HCT116 (cell line): Measurements from ENCODE around the gene FILIP1. TPM values are rescaled to one million over a fixed set of nuclear protein-coding genes. Genes with fewer than 3 reads are reported as not detected.

ENCODE experiments used
- ATAC-seq: fragments of 200-7000 bp; cut with Tn5 transposase; 2 replicates; pipeline ENCODE4 v1.9.1; 2020; ENCODE audit warnings: mild to moderate bottlenecking, moderate library complexity
- BruUV-seq: library from RNA; stranded (reverse); fragments of 400-500 nt; replicated peaks from 2 replicates; lab custom pipeline; 2021; lab: Mats Ljungman, UMichigan
- CTCF ChIA-PET: fragments of 300-600 bp; sonication (Branson Sonifier 250); formaldehyde crosslinking; loops from one replicate; lab custom pipeline; 2021; ENCODE audit warnings: antibody characterized with exemption; lab: Charles Lee
- POLR2A ChIA-PET: fragments of 300-600, 350-600 bp; sonication (Branson Sonifier 250); formaldehyde crosslinking; loops from one replicate; lab custom pipeline; 2021; ENCODE audit warnings: antibody characterized with exemption; lab: Charles Lee
- RAD21 ChIA-PET, 2 experiments: fragments of 300-600 bp; sonication (Branson Sonifier 250); formaldehyde crosslinking; loops; one replicate each; lab custom pipeline; 2023; ENCODE audit warnings: low total read pairs in 2 of 2; ENCODE audit not compliant: uncharacterized antibody in 2 of 2, unreplicated experiment in 2 of 2, low non-redundant PET in 1 of 2; lab: Charles Lee
- DNase-seq: peaks from one replicate; pipeline ENCODE4 v3.0.0-alpha.2; 2010; ENCODE audit warnings: low read depth, low spot score
- H2AFZ ChIP-seq: fragments of 200-600 bp; shearing (Covaris generic), sonication (generic); 2 replicates; pipeline ENCODE4 v1.6.1; 2017; ENCODE audit warnings: low read depth, mixed run types, mixed read lengths, antibody characterized with exemption, low read length; ENCODE audit not compliant: poor library complexity, severe bottlenecking
- H3K27ac ChIP-seq: 2 replicates; pipeline ENCODE4 v1.5.1; 2012; ENCODE audit warnings: low read depth, low read length
- H3K27me3 ChIP-seq: fragments of 200-600 bp; sonication (generic); 2 replicates; pipeline ENCODE4 v1.6.1; 2016; ENCODE audit warnings: mixed run types, low read length, mixed read lengths; ENCODE audit not compliant: insufficient read depth
- H3K36me3 ChIP-seq, 2 experiments: fragments of 200-500 bp in 1 of 2; fragments of 200-600 bp in 1 of 2; sonication (Bioruptor generic) in 1 of 2; sonication (generic) in 1 of 2; 2 replicates each; pipeline versions ENCODE4 v1.5.1 to v1.6.1; 2014 to 2016; ENCODE audit warnings: low read length in 2 of 2, inconsistent platforms in 1 of 2, mixed read lengths in 1 of 2, mixed run types in 1 of 2; ENCODE audit not compliant: insufficient read depth in 2 of 2, control insufficient read depth in 1 of 2
- H3K4me1 ChIP-seq, 2 experiments: fragments of 200-600 bp in 1 of 2; sonication (generic) in 1 of 2; 2 replicates each; pipeline versions ENCODE4 v1.5.1 to v1.6.1; 2012 to 2017; ENCODE audit warnings: low read length in 2 of 2, inconsistent platforms in 1 of 2, mild to moderate bottlenecking in 1 of 2, mixed read lengths in 1 of 2, mixed run types in 1 of 2, moderate library complexity in 1 of 2; ENCODE audit not compliant: insufficient read depth in 2 of 2, control insufficient read depth in 1 of 2
- H3K4me2 ChIP-seq: fragments of 200-600 bp; sonication (generic); 2 replicates; pipeline ENCODE4 v1.6.1; 2017; ENCODE audit warnings: mixed run types, low read length, mixed read lengths
- H3K4me3 ChIP-seq, 2 experiments: fragments of 200-600 bp in 1 of 2; sonication (generic) in 1 of 2; replicated peaks in 1 of 2; 2 replicates each; pipeline ENCODE4 v1.5.1; 2011 to 2016; ENCODE audit warnings: low read length in 2 of 2, control low read depth in 1 of 2, low read depth in 1 of 2, mild to moderate bottlenecking in 1 of 2, mixed read lengths in 1 of 2, mixed run types in 1 of 2
- H3K79me2 ChIP-seq: fragments of 200-600 bp; sonication (generic); 2 replicates; pipeline ENCODE4 v1.6.1; 2017; ENCODE audit warnings: mild to moderate bottlenecking, mixed run types, low read length, moderate library complexity, mixed read lengths; ENCODE audit not compliant: insufficient read depth
- H3K9ac ChIP-seq: fragments of 200-600 bp; sonication (generic); 2 replicates; pipeline ENCODE4 v1.6.1; 2016; ENCODE audit warnings: low read length, mixed read lengths
- H3K9me2 ChIP-seq: fragments of 200-600 bp; sonication (generic), shearing (Covaris generic); 2 replicates; pipeline ENCODE4 v1.6.1; 2017; ENCODE audit warnings: mixed run types, mild to moderate bottlenecking, moderate library complexity; ENCODE audit not compliant: insufficient read depth
- H3K9me3 ChIP-seq, 2 experiments: fragments of 200-500 bp in 1 of 2; fragments of 200-600 bp in 1 of 2; sonication (Bioruptor generic) in 1 of 2; sonication (generic) in 1 of 2; 2 replicates each; pipeline ENCODE4 v1.6.1; 2014 to 2017; ENCODE audit warnings: low read length in 2 of 2, mixed read lengths in 2 of 2, inconsistent platforms in 1 of 2, low read depth in 1 of 2, mild to moderate bottlenecking in 1 of 2, mixed run types in 1 of 2, moderate library complexity in 1 of 2; ENCODE audit not compliant: control insufficient read depth in 1 of 2, insufficient read depth in 1 of 2
- H4K20me1 ChIP-seq: fragments of 200-600 bp; sonication (generic), shearing (Covaris generic); 2 replicates; pipeline ENCODE4 v1.6.1; 2017; ENCODE audit warnings: mixed run types, mild to moderate bottlenecking, moderate library complexity; ENCODE audit not compliant: insufficient read depth
- POLR2AphosphoS5 ChIP-seq: IDR thresholded peaks from 2 replicates; pipeline ENCODE4 v1.6.1; 2011; ENCODE audit warnings: mild to moderate bottlenecking, low read depth, low read length, moderate library complexity
- REST ChIP-seq: IDR thresholded peaks from 2 replicates; pipeline ENCODE4 v1.6.1; 2012; ENCODE audit warnings: low read depth
- ZBTB33 ChIP-seq: IDR thresholded peaks from 2 replicates; pipeline ENCODE4 v1.6.1; 2011; ENCODE audit warnings: mild to moderate bottlenecking, low read length, moderate library complexity; ENCODE audit not compliant: insufficient replicate concordance; ENCODE audit errors: extremely low read depth
- intact Hi-C: fragments of 100-400 bp; cut with micrococcal nuclease; formaldehyde crosslinking; loops from 2 replicates; pipeline ENCODE4 v1.10.0; 2022
- total RNA-seq: library from RNA; stranded (reverse); gene quantifications from one replicate; pipeline ENCODE4 v1.2.1, GENCODE V29; 2021; ENCODE audit not compliant: unreplicated experiment

FILIP1 gene
- total RNA-seq, 1 experiment from 2014 or later: 0.05 TPM

GRCh38 chr6:75379536-75379935, 114.1 kb downstream of the FILIP1 start:
- Histone ChIP-seq H3K27ac (no peak overlapping the region), H4K20me1 (no peaks in the 10 kb centered on the region), H3K79me2 (no peaks in the 10 kb centered on the region), H3K9ac (no peak overlapping the region), H3K9me3 (no peaks in the 10 kb centered on the region), H3K9me2 (no peaks in the 10 kb centered on the region), H3K36me3 (no peaks in the 10 kb centered on the region), H3K4me2 (no peak overlapping the region), H3K4me3 (no peak overlapping the region), H3K27me3 (no peaks in the 10 kb centered on the region), H3K4me1 (no peaks in the 10 kb centered on the region), H2AFZ (no peak overlapping the region)
- RAD21 ChIA-PET: no interaction called here
- no TSS peak for BruUV-seq
- CTCF ChIA-PET: no interaction called here
- ATAC-seq: no peak
- TF ChIP-seq POLR2AphosphoS5: no peak
- no peak for TF ChIP-seq ZBTB33
- TF ChIP-seq REST: no peak
- TF ChIP-seq, all 23 proteins: peak for 0
- DNase-seq: no peak
- POLR2A ChIA-PET: no interaction called here
- intact Hi-C loops: no loop called here
